Tibial nerve (tissue), 3 donors: ENCODE measurements around the gene SMCO1.
"Not testable (repeated sequence)": the region's sequence is repeated elsewhere in the genome, so short reads cannot be mapped to it uniquely, and the experiment has no call there.

Experiments
- CTCF ChIP-seq, 5 experiments: fragments of 200-600 bp in 3 of 5; fragments of 450-650 bp in 2 of 5; sonication (generic) in 3 of 5; IDR thresholded peaks; one replicate each; pipeline ENCODE4 v1.5.1; 2016 to 2019; ENCODE audit warnings: antibody characterized with exemption in 5 of 5, mild to moderate bottlenecking in 3 of 5, moderate library complexity in 2 of 5
- POLR2A ChIP-seq, 2 donors: fragments of 450-650 bp; IDR thresholded peaks; one replicate each; pipeline ENCODE4 v1.6.1; 2017; ENCODE audit warnings: antibody characterized with exemption in 2 of 2, mild to moderate bottlenecking in 2 of 2, moderate library complexity in 2 of 2

GRCh38 chr3:196549312-196549711 lies 34.2 kb upstream of the SMCO1 start:
- TF ChIP-seq CTCF, POLR2A (IDR thresholded peaks at IDR 0.05): not testable (repeated sequence)
